ENCODE measurements around the gene HOXB2.

DNA sequence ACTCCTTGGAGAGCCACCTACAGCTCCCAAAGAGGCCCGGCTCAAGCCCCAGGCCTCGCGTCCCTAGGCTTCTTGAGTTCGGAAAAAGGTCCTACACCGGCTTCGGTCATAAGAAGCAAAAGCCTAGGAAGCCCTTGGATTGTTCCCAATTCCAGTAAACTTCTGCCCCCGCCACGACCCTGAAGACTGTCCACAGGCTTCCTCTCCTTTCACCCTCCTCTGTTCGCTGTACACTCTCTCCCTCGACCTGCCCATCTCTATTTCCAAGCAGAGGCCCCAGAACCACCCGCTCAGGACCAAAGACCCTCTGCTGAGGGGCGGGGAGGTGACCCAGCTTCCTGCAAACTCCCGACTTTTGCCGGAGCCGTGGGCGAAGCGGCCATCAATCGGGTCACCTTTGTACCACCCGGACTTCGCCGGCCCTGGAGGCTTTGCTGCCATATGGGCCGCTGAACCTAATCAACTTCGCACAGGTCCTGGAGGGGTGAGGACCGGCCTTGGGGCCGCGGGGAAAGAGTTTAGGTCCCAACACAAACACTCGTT is 2.7 kb downstream of the HOXB2 start:
- TF ChIP-seq POLR2AphosphoS5 (IDR thresholded peaks at IDR 0.05; ENCODE audit: low read depth, low read length) (no peak), POLR2A (IDR thresholded peaks at IDR 0.05; ENCODE audit: low read depth, low read length) (no peak; the same call in 1 of the 2 replicates)

Data from GM12892 (cell line).